Vagina (tissue), 2 donors: ENCODE measurements around the gene GPR34. TPM values are rescaled to one million over a fixed set of nuclear protein-coding genes. Genes with fewer than 3 reads are reported as not detected.

Experiments
- DNase-seq, 2 donors: peaks; one replicate each; pipeline ENCODE4 v3.0.0-alpha.2; 2017; ENCODE audit errors: extremely low spot score in 2 of 2
- H3K27ac ChIP-seq: fragments of 200-600 bp; sonication (generic); one replicate; pipeline ENCODE4 v1.5.1; 2019
- H3K27me3 ChIP-seq: fragments of 200-600 bp; sonication (generic); one replicate; pipeline ENCODE4 v1.5.1; 2019
- H3K36me3 ChIP-seq, 2 donors: fragments of 200-600 bp; sonication (generic); one replicate each; pipeline ENCODE4 v1.5.1; 2017 to 2019
- H3K4me1 ChIP-seq: fragments of 200-600 bp; sonication (generic); one replicate; pipeline ENCODE4 v1.5.1; 2019
- H3K4me3 ChIP-seq, 2 donors: fragments of 200-600 bp; sonication (generic); 1 replicate in 1 of 2; 2 replicates in 1 of 2; pipeline ENCODE4 v1.5.1; 2016 to 2019
- H3K9me3 ChIP-seq: fragments of 200-600 bp; sonication (generic); one replicate; pipeline ENCODE4 v1.5.1; 2019
- POLR2A ChIP-seq, 2 donors: fragments of 450-650 bp; IDR thresholded peaks; one replicate each; pipeline ENCODE4 v1.6.1; 2017; ENCODE audit warnings: antibody characterized with exemption in 2 of 2, mild to moderate bottlenecking in 2 of 2, moderate library complexity in 2 of 2
- POLR2AphosphoS5 ChIP-seq, 2 donors: sonication (generic); formaldehyde crosslinking; IDR thresholded peaks; one replicate each; pipeline ENCODE4 v1.9.0; 2017; ENCODE audit warnings: antibody characterized with exemption in 2 of 2, mild to moderate bottlenecking in 2 of 2, low read depth in 1 of 2; ENCODE audit not compliant: insufficient read depth in 1 of 2
- intact Hi-C: fragments of 100-400 bp; cut with DNase I; formaldehyde crosslinking; loops from one replicate; pipeline ENCODE4 v1.15.1; 2023
- total RNA-seq: library from RNA; depleted of rRNA; stranded (reverse); fragments of >200 nt; gene quantifications from one replicate; pipeline ENCODE4 v1.2.3, GENCODE V29; 2016
- TF ChIP-seq, protein P1 (sequence below), 3 experiments: fragments of 450-650 bp in 2 of 3; fragments of 200-600 bp in 1 of 3; sonication (generic) in 1 of 3; IDR thresholded peaks; one replicate each; pipeline ENCODE4 v1.5.1; 2017 to 2019; ENCODE audit warnings: antibody characterized with exemption in 3 of 3, mild to moderate bottlenecking in 2 of 3, moderate library complexity in 2 of 3

Gene GPR34
- total RNA-seq, 1 donor from 2014 or later, result 3.2 TPM

DNA sequence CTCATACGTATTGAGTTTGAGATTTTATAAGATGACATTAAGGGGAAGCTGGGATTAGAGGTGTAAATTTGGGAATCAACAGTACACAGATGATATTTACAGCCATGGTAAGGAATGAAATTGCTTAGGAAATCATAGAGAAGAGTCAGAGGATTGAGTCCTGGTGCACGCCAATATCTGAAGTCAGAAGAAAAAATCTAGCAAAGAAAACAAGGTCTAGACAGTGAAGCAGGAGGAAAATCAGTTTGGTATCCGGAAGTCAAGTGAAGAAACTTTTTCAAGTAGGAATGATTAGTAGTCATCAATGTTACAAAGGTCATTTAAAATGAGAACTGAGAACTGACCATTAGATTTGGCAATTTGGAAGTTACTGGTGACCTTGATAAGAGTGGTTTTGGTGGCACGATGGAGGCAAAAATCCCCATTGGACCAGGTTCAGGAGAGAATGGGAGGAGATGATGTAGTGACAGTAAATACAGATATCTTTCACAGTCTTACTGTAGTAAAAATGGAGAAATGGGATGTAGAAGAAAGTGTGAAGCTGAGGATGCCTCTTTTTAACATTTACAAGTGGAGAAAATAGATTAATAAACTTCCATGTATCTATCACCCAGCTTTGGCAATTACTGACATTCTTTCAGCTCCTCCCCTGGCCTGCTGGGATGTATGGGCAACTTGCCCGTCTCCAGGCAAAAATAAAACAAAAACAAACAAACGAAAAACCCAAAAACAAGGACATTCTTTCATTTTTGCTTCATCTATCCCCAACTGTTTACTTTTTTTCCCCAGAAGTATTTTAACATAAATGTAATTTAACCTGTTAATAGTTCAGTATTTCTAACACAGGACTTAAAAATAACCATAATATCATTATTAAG lies 11.4 kb upstream of the GPR34 start:
- no peaks in the 10 kb centered on the region for H3K4me1 ChIP-seq
- DNase-seq, result no peak
- no peaks in the 10 kb centered on the region for H3K9me3 ChIP-seq
- H3K36me3 ChIP-seq, result no peaks in the 10 kb centered on the region
- no peaks in the 10 kb centered on the region for H3K27me3 ChIP-seq
- H3K27ac ChIP-seq, result no peak overlapping the region
- no peak overlapping the region for H3K4me3 ChIP-seq
- intact Hi-C loops, result no loop called here
- no peak for TF ChIP-seq POLR2AphosphoS5 (IDR thresholded peaks at IDR 0.05; ENCODE audit: insufficient read depth in 1 of 2, low read depth in 1 of 2)
- TF ChIP-seq POLR2A (IDR thresholded peaks at IDR 0.05), result no peak
- TF ChIP-seq, protein P1, sequence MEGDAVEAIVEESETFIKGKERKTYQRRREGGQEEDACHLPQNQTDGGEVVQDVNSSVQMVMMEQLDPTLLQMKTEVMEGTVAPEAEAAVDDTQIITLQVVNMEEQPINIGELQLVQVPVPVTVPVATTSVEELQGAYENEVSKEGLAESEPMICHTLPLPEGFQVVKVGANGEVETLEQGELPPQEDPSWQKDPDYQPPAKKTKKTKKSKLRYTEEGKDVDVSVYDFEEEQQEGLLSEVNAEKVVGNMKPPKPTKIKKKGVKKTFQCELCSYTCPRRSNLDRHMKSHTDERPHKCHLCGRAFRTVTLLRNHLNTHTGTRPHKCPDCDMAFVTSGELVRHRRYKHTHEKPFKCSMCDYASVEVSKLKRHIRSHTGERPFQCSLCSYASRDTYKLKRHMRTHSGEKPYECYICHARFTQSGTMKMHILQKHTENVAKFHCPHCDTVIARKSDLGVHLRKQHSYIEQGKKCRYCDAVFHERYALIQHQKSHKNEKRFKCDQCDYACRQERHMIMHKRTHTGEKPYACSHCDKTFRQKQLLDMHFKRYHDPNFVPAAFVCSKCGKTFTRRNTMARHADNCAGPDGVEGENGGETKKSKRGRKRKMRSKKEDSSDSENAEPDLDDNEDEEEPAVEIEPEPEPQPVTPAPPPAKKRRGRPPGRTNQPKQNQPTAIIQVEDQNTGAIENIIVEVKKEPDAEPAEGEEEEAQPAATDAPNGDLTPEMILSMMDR (IDR thresholded peaks at IDR 0.05), result no peak

GRCh38 chrX:41684138-41684537 lies 4.6 kb upstream of the GPR34 start:
- no peaks in the 10 kb centered on the region for H3K9me3 ChIP-seq
- H3K27me3 ChIP-seq, result no peaks in the 10 kb centered on the region
- no peaks in the 10 kb centered on the region for H3K4me1 ChIP-seq
- H3K27ac ChIP-seq, result no peak overlapping the region
- TF ChIP-seq, protein P1 (IDR thresholded peaks at IDR 0.05), result no peak
- TF ChIP-seq POLR2A (IDR thresholded peaks at IDR 0.05) (no peak), POLR2AphosphoS5 (IDR thresholded peaks at IDR 0.05; ENCODE audit: insufficient read depth in 1 of 2, low read depth in 1 of 2) (no peak)
- no peak for DNase-seq
- no peaks in the 10 kb centered on the region for H3K36me3 ChIP-seq
- no peak overlapping the region for H3K4me3 ChIP-seq
- intact Hi-C loops, result no loop called here

DNA sequence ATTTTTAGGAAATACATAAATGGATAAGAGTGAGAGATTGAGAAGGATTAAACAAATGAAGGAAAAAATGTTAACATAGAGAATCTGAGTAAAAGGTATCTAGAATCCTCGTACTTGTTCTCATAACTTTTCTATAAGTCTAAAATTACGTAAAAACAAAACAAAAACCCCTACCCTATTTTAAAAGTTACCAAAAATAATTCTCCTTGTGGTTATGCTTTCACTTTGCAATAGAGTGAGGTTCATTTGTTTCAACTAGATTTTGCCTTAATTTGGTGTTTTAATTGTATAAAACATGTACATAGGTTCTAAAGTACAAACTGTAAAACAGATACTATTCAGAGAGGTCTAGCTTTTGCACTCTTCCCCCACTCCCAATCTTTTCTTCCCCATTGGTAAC lies 3.8 kb upstream of the GPR34 start:
- intact Hi-C loops, result no loop called here
- Histone ChIP-seq H3K27ac (no peak overlapping the region), H3K27me3 (no peaks in the 10 kb centered on the region), H3K4me3 (no peak overlapping the region), H3K9me3 (no peaks in the 10 kb centered on the region), H3K4me1 (no peaks in the 10 kb centered on the region), H3K36me3 (no peaks in the 10 kb centered on the region)
- no peak for TF ChIP-seq POLR2A (IDR thresholded peaks at IDR 0.05)
- no peak for DNase-seq

DNA sequence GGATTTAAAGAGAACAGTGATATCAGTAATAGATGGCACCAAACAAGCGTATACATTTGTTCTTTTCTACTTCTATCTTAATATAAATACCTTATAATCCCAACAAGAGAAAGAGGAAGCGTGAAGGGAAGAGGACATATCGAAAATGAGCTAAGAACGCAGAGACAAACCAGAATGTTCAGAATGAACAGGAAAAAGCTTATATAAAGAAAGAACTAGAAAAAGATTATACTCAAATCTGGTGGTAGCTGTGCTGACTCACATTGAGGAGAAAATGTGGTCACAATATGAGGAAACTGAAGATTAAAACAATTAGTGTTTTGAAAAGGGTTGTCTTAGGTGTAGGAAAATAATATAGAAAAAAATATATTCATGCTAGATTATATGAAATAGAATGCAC lies 2.0 kb upstream of the GPR34 start:
- H3K4me3 ChIP-seq, result no peak overlapping the region
- H3K27ac ChIP-seq, result no peak overlapping the region
- no peak for TF ChIP-seq POLR2A (IDR thresholded peaks at IDR 0.05)
- H3K36me3 ChIP-seq, result no peaks in the 10 kb centered on the region
- no peaks in the 10 kb centered on the region for H3K9me3 ChIP-seq
- H3K4me1 ChIP-seq, result no peaks in the 10 kb centered on the region
- intact Hi-C loops, result no loop called here
- DNase-seq, result no peak
- H3K27me3 ChIP-seq, result no peaks in the 10 kb centered on the region

DNA sequence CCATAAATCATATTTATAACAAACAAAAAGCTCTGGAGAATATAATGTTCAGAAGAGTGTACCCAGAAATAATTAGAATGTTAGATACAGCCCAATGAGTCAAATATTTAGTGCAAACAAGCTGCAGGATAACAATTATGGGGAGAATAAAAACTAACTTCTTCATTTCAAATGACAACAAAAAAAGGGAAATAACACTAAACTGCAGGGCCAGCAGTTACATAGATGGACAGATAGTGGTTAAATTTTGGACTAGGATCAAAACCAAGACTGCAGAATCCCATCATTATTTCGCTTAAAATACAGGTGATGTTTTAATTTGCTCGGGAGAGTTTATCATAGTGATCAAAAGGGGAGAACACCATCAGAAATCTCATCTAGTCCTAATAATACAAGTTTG lies 617 bp upstream of the GPR34 start:
- Histone ChIP-seq H3K9me3 (no peaks in the 10 kb centered on the region), H3K27me3 (no peaks in the 10 kb centered on the region), H3K27ac (no peak overlapping the region), H3K4me1 (no peaks in the 10 kb centered on the region), H3K36me3 (no peaks in the 10 kb centered on the region), H3K4me3 (no peak overlapping the region)
- DNase-seq, result no peak
- intact Hi-C loops, result no loop called here
- TF ChIP-seq POLR2A (IDR thresholded peaks at IDR 0.05) (no peak), POLR2AphosphoS5 (IDR thresholded peaks at IDR 0.05; ENCODE audit: insufficient read depth in 1 of 2, low read depth in 1 of 2) (no peak)
- TF ChIP-seq, protein P1 (IDR thresholded peaks at IDR 0.05), result no peak

DNA sequence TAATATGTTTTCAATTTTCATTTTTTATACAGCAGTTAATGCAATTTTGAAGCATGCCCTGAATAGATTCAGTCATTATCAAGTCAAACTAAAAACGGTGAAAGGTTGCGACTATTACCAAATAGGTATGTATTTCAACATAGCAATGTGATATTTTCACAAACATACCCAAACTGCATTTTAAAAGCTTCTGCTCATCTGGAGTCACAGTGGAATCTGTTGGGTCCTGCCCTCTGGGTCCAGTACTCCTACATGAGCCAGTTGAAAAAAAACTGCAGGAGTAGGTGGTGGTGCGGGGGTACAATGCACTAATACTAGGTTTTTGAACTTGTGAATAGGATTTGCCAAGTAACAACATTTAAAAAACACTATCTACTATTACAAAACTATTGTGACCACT lies 938 bp downstream of the GPR34 start:
- intact Hi-C loops, result no loop called here
- H3K9me3 ChIP-seq, result no peaks in the 10 kb centered on the region
- TF ChIP-seq, protein P1 (IDR thresholded peaks at IDR 0.05), result no peak
- TF ChIP-seq POLR2A (IDR thresholded peaks at IDR 0.05) (no peak), POLR2AphosphoS5 (IDR thresholded peaks at IDR 0.05; ENCODE audit: insufficient read depth in 1 of 2, low read depth in 1 of 2) (no peak)
- no peak for DNase-seq
- no peaks in the 10 kb centered on the region for H3K36me3 ChIP-seq
- H3K4me3 ChIP-seq, result no peak overlapping the region
- H3K27me3 ChIP-seq, result no peaks in the 10 kb centered on the region
- no peak overlapping the region for H3K27ac ChIP-seq
- no peaks in the 10 kb centered on the region for H3K4me1 ChIP-seq
